Iris pigment epithelial cell (primary cell): ENCODE measurements around the gene GPRIN3.
"Not testable (repeated sequence)": the region's sequence is repeated elsewhere in the genome, so short reads cannot be mapped to it uniquely, and the experiment has no call there.

Experiments
- DNase-seq: peaks from one replicate; pipeline ENCODE4 v3.0.0-alpha.2; 2011; ENCODE audit warnings: low read depth

Gene GPRIN3

DNA sequence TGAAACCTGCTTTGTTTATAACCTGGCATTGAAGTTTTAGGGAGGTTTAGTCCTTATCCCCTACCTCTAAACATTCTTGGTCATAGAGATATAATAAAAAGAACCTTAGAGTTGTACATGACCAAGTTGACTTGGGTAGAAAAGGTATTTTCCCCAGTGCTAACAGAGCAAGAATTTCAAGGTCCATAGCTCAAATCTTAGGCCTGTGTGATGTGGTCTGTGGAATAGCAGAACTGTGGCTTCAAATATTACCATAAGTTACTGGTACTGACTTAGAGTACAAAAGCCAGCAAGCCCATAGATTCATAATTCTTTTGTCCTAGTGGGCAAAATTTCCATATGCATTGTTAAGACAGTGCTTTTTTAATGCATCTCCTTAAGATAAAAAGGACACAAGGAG lies 91.2 kb downstream of the GPRIN3 start:
- DNase-seq, result no peak

DNA sequence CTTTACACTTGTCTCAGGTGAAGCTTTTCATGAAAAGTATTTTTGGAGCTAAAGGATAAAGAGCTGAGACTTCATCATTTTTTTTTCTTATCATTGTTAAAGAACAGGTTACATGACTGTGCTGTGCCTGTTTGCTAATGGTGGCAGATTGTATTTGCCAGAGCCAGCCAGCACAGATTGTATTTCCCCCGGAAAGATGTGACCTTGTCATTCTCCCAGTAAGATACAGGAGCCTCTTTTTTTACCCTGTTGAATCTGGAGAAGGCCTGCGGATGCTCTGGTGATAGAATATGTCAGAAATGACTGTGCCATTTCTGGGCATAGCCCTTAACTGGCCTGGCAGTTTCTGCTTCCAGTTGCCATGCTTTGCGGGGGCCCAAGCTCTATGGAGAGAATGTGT lies 91.9 kb downstream of the GPRIN3 start:
- DNase-seq, result no peak

DNA sequence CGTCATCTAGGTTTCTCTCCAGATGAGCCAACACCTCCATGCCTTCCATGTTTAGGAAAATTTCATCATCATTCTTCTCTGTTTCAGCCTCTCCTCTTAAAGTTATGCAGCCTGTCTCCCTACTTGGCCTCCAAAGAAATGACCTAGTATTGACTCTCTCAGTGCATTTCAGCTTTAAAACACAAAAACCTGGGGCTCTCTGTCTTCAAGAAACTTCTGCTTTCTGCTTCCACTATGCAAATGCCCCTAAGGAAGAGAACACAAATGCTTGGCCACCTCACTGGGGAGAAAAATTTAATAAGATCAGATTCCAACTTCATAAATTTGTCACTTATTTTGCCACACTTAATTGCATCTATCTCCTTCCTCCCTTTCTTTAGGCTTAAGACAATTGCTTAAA lies 93.3 kb downstream of the GPRIN3 start:
- no peak for DNase-seq

DNA sequence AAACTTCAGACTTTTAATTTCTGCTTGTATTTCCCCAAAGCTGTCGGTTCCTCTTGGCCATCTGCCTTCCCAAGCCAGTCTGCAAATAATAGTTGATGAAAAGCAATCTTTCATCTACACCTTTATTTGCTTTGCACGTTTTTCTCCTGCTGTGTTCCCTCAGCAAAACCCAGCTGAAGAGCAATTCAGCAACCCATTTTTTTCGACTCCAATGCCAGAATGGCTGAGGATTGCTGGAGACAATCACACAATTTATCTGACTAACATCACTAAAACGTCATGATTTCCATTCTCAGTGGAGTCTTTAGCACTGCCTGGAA lies 94.3 kb downstream of the GPRIN3 start:
- DNase-seq, result no peak

DNA sequence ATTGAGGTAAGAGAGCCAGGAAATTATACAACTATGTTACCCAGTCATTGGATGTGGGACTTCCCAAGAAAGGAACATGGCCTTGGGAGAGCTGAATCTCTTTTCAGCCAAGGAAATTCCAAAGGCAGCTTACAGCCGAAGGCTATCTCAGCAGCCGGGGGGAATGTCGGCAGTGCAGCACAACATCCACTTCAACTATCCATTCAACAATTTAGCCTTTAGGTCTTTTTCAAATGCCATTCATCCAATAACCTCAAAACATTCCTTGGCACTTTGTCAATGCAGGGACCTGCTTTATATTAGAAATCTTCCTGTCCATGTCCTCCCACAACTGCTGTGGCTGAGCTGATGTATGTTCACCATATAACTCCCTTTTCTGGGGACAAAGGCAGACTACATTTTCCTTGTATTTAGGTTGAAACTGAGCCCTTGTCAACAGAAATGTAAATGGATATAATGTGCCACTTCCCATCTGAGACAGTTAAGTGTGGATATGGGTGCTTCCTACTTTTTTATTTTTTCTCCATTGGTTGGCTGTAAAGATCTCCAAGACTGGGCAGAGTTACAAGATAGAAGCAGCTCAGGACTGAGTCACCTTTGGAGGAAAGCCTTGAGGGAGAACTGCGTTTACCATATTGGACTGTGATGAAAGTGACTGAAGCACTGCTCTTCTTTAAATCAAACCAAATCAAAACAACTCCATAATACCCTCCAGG lies 94.8 kb downstream of the GPRIN3 start:
- peak; percentile 18 for DNase-seq

DNA sequence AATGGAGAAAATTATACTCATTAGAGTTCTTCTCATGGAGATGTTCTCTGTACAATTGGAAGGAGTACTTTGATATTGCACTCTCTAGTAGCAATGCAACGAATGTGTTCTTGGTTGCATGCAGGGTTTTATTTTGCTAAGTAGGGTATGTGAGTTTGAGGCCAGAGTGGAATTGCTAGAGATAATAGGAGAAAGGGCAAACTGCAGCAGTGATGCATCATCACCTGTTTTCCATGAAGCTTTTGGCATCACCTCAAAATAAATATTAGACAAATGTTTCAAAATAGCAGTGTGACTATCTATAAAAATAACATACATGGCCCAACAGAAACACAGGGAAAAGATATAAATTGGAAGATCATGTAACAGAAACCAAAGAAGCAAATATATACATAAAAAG lies 103.0 kb downstream of the GPRIN3 start:
- peak; percentile 21 for DNase-seq

DNA sequence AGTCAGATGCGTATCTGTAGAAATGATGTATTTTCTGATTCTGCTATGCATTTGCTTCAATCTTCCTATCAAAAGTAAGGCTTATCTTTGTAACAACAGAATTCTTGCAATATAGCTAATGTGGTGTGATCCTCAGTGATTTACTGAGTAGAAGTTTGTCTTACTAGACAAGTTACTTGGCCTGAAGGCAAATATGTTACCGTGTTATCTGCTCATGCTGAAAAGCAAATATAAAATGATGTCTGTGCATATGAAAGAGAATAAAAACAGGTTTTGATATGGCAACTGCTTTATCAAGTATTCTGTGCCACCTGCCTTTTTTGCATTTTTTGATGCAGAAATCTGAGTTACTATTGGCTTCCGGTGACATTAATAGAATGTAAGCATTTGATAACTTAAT lies 103.7 kb downstream of the GPRIN3 start:
- DNase-seq, result no peak

DNA sequence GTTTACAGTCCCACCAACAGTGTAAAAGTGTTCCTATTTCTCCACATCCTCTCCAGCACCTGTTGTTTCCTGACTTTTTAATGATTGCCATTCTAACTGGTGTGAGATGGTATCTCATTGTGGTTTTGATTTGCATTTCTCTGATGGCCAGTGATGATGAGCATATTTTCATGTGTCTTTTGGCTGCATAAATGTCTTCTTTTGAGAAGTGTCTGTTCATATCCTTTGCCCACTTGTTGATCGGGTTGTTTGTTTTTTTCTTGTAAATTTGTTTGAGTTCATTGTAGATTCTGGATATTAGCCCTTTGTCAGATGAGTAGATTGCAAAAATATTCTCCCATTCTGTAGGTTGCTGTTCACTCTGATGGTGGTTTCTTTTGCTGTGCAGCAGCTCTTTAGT lies 108.2 kb downstream of the GPRIN3 start:
- DNase-seq, result not testable (repeated sequence)

DNA sequence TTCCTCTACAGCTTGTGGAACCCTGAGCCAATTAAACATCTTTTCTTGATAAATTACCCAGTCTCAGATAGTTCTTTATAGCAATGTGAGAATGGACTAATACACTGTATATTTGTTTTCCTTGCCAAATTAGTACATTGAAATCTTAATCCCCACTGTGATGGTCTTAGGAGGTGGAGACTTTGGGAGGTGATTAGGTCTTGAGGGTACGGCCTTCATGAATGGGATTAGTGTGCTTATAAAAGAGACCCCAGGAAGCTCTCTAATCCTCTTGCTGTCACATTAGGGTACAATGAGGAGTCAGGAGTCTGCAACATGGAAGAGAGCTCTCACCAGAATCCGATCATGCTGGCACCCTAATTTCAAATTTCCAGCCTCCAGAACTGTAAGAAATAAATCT lies 109.7 kb downstream of the GPRIN3 start:
- no peak for DNase-seq

DNA sequence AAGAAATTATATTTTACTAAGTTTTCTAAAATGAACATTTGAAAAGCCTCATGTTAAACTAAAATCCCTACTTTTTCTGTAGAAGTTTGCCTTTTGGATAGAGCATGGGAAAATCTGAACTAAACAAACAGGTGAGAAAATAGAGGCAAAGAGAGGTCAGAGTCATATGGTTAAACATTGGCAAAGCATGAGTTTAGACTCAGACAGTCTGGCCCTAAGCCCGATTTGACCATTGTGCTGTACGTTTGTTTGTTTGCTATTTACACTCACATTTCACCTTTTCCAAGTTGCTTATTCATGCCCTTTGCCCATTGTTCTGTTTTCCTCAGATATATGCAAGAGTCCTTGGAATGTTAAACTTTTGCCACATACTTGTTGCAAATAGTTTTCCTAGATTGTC lies 110.9 kb downstream of the GPRIN3 start:
- DNase-seq, result no peak

DNA sequence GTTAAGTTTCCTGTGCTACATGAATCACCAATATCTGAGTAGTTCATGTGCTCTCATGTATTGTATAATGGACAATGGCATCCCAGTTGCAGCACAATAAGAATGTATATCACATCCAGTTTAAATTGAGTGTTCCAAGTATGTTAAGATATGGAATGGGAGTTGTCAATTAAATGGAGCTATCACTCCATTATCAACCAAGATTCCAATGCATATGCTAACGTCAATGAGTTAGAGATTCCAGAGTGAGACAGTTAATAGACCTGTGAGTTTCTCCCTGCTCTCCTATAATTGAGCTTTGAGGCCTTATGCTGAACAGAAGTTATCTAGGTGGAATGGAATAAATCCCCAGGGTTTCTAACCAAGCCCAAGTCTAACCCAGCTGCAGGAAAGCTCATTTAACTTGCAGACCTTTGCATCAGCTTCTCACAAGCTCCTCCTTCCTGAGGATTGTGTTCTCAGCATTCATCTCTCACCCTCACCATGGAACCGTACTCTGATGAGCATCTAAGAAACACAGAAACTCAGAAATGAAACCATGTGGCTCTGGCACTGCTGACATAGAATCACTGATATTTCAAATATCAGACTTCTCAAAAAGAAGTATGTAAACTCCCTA lies 111.4 kb downstream of the GPRIN3 start:
- no peak for DNase-seq

DNA sequence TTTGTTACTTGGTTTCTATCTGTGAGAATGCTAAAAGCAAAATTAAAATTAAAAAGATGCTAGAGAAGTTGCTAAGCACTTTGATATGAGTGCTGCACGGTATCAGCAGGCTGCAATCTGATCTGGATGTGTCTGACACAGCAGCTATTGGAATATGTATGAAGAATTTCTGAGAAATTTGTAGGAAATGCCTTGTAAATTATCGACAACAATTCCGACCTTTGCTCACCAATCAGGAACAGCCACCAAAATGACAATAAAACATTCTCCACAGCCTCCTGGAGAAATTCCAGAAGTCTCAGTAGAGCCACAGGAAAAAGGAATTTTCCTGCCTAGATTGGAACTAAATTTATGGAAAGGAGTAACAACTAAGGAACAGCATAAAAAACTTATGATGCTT lies 113.8 kb downstream of the GPRIN3 start:
- DNase-seq, result no peak
